SW480 (cell line): ENCODE measurements around the gene AMZ1.
A peak's percentile ranks its signal among the peaks of the same experiment; 100 is the strongest.

ENCODE experiments used
- DNase-seq: peaks from one replicate; pipeline ENCODE4 v3.0.0-alpha.2; 2016; ENCODE audit warnings: low spot score

The AMZ1 gene

GRCh38 chr7:2754086-2754485 lies 66.1 kb downstream of the AMZ1 start:
- DNase-seq = no peak

DNA sequence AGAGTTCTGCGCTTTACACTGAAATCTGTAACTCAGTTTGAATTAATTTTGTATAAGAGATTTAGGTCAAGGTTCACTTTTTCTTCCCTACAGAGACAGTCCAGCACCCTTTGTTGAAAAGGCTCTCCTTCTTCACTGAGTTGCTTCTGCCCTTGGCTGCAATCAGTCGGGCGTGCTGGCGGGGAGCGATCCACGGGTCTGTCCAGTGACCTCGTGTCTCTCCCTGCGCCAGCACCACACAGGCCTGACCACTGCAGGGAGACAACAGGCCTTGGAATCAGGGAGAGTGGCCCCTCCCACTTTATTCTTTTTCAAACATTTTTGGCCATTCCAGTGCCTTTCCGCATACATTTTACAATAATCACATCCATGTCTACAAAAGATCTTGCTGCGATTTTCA lies 66.9 kb downstream of the AMZ1 start:
- DNase-seq = no peak

DNA sequence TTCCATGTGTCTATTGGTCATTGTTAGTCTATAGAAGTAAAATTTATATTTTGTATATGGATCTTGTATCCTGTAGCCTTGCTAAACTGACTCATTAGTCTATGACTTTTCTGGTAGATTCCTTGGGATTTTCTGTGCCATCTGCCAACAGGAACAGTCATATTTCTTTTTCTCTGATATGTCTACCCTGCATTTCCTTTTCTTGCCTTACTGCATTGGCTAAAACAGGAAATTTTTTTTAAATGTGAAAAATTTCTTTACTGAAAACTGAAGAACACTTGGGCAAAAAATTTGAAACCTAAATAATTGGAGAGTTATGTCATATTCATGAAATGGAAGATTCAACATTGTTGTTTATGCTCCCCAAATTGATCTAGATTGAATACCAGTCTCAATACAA lies 67.5 kb downstream of the AMZ1 start:
- DNase-seq = no peak

DNA sequence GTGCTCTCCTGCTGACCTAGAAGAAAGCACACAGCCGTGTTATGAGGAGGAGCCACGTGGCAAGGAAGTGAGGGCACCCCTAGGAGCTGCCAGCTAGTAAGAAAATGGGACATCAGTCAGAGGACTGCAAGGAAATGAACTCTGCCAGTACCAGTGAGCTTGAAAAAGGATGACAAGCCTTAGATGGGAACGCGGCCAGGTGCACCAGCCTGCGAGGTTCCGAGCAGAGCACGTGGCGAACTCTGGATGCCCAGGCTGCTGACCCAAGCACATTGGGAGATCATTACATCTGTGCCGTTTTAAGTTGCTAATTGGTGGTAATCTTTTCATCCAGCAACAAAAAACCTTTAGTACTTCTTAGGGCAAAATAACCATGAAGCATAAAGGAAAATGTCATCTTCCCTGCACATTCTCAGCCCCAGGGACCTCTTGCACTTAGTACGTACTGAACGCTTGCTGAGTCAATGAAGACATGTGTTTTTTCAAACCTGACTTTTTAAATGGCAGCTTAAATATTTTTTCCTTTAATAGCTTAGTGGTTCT lies 69.4 kb downstream of the AMZ1 start:
- DNase-seq = peak; percentile 66

DNA sequence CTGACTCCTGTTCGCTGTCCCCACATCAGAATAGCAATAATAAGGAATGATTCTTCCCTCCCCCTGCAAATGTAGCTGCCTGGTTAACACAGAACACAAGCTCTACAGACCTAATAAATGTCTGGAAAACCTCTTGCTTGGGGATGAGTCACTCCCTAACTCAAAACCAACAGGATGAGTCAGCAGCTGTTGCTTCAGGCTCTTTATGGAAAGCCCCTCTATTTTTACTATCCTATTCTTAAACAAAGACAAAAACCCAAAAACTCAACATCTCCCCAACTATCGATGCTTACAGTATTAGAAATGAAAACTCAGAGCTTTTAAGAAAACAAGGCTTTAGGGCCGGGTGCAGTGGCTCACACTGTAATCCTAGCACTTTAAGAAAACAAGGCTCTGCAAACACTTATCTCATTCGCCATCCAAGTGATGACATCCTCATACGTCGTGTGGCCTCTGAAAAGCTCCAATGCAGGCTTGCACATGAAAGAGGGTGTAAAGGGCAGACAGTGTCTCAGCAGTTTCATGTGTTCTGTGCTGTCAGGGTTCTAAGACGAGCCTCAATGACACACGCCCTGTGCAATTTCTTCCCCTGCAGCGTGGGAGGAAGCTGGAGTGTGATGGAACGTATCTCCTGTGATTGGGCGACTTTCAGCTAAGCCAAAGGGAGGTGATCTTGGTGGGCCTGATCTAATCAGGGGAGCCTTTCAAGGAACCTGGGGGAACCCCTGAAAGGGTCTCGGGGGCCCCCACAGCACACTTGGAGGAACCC lies 70.1 kb downstream of the AMZ1 start:
- DNase-seq = peak; percentile 98

DNA sequence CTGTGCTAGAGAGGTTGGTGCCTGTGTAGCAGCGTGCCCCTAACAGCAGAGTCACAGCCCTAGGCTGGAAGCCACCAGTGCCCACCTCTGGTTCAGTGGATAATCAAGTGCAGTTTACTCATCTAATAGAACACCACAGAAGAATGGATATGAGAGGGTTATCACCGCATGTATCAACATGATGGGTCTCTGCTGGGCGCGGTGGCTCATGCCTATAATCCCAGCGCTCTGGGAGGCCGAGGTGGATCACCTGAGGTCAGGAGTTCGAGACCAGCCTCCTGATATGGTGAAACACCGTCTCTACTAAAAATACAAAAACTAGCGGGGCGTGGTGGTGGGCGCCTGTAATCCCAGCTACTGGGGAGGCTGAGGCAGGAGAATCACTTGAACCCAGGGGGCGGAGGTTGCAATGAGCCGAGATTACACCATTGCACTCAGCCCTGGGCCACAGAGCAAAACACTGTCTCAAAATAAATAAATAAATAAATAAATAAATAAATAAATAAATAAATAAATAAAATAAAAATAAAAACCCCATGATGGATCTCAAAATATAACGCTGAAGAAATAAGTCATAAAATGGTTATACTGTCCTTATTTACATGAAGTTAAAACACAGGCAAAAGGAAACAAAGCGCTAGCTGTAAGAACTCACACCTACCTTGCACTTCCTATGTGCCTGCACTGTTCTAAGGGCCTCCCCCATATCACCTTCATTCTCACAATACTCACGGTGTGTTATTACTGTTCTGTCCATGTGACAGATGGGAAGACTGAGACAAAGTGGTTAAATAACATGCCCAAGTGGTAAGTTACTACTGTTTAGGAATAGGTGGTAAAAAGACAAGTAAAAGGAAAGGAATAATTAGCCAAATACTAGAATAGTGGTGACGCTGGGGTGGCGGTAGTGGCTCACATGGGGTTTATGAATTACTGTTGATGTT lies 70.9 kb downstream of the AMZ1 start:
- peak; percentile 28 for DNase-seq

GRCh38 chr7:2759736-2760097 lies 71.7 kb downstream of the AMZ1 start:
- DNase-seq = peak; percentile 84

DNA sequence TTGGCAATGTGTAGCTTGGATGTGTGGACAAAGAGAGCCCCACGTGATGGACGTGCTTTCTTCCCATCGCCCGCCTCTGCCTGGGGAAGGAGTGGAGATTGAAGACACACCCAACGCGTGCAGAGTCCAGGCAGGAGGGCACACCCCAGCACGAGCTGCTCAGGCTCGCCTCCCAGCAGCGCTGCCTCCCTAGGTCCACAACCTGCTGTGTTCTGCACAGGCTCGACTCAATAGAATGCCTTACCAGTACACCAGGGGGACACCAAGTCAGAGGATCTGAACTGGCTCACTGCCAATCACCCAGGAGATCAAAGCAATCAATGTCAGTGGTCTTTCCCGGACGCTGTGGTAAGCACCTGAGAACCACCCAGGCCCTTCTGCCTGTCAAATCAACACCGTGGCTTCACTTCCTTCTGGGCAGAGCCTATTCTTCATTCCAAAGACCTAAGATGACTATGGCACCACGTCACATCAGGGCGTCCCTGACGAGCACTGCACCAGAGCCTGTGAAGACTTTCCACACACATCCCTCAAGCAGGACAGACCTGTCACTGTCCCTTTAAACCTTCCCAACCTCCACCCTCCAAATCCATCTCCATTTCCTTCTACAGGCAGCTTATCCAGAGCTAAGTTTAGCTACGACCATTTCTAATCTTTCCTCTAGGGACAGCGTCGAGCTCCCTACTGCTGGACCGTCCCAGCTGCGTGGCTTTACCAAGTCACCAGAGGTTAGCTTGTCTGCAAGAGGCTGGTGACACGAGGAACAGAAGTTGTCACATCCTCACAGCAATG lies 72.3 kb downstream of the AMZ1 start:
- DNase-seq = peak; percentile 97

GRCh38 chr7:2761131-2761624 lies 73.2 kb downstream of the AMZ1 start:
- no peak for DNase-seq

- no peak for DNase-seq
These were observed 73.9 kb downstream of the AMZ1 start for GRCh38 chr7:2761801-2762497.

- no peak for DNase-seq
These were observed 75.6 kb downstream of the AMZ1 start for GRCh38 chr7:2763597-2763996.

GRCh38 chr7:2764621-2765020 lies 76.6 kb downstream of the AMZ1 start:
- no peak for DNase-seq
